Ishikawa (cell line): Measurements from ENCODE around the gene NUP54.

Source experiments
- CEBPB ChIP-seq: IDR thresholded peaks from 2 replicates; pipeline ENCODE4 v1.6.1; 2012
- CREB1 ChIP-seq: IDR thresholded peaks from 2 replicates; pipeline ENCODE4 v1.6.1; 2012; ENCODE audit warnings: low read depth
- EGR1 ChIP-seq: IDR thresholded peaks from 2 replicates; pipeline ENCODE4 v1.6.1; 2012
- EP300 ChIP-seq: IDR thresholded peaks from 2 replicates; pipeline ENCODE4 v1.6.1; 2012; ENCODE audit warnings: borderline replicate concordance
- FOXM1 ChIP-seq: IDR thresholded peaks from 2 replicates; pipeline ENCODE4 v1.6.1; 2012; ENCODE audit warnings: low read depth, borderline replicate concordance
- MAX ChIP-seq: IDR thresholded peaks from 2 replicates; pipeline ENCODE4 v1.6.1; 2012
- NFIC ChIP-seq: IDR thresholded peaks from 2 replicates; pipeline ENCODE4 v1.6.1; 2012
- RAD21 ChIP-seq: IDR thresholded peaks from 2 replicates; pipeline ENCODE4 v1.6.1; 2012; ENCODE audit warnings: low read depth
- TAF1 ChIP-seq: IDR thresholded peaks from 2 replicates; pipeline ENCODE4 v1.6.1; 2012; ENCODE audit warnings: low read depth, mild to moderate bottlenecking
- TCF12 ChIP-seq: IDR thresholded peaks from 2 replicates; pipeline ENCODE4 v1.6.1; 2012; ENCODE audit warnings: low read depth
- TEAD4 ChIP-seq: IDR thresholded peaks from 2 replicates; pipeline ENCODE4 v1.6.1; 2012
- USF1 ChIP-seq: IDR thresholded peaks from 2 replicates; pipeline ENCODE4 v1.6.1; 2012
- YY1 ChIP-seq: IDR thresholded peaks from 2 replicates; pipeline ENCODE4 v1.6.1; 2012; ENCODE audit warnings: low read depth
- ZBTB7A ChIP-seq: IDR thresholded peaks from 2 replicates; pipeline ENCODE4 v1.6.1; 2012; ENCODE audit warnings: low read depth
- TF ChIP-seq, protein P1 (sequence below): IDR thresholded peaks from 2 replicates; pipeline ENCODE4 v1.6.1; 2012; ENCODE audit warnings: low read depth, mild to moderate bottlenecking

The NUP54 gene, protein sequence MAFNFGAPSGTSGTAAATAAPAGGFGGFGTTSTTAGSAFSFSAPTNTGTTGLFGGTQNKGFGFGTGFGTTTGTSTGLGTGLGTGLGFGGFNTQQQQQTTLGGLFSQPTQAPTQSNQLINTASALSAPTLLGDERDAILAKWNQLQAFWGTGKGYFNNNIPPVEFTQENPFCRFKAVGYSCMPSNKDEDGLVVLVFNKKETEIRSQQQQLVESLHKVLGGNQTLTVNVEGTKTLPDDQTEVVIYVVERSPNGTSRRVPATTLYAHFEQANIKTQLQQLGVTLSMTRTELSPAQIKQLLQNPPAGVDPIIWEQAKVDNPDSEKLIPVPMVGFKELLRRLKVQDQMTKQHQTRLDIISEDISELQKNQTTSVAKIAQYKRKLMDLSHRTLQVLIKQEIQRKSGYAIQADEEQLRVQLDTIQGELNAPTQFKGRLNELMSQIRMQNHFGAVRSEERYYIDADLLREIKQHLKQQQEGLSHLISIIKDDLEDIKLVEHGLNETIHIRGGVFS

DNA sequence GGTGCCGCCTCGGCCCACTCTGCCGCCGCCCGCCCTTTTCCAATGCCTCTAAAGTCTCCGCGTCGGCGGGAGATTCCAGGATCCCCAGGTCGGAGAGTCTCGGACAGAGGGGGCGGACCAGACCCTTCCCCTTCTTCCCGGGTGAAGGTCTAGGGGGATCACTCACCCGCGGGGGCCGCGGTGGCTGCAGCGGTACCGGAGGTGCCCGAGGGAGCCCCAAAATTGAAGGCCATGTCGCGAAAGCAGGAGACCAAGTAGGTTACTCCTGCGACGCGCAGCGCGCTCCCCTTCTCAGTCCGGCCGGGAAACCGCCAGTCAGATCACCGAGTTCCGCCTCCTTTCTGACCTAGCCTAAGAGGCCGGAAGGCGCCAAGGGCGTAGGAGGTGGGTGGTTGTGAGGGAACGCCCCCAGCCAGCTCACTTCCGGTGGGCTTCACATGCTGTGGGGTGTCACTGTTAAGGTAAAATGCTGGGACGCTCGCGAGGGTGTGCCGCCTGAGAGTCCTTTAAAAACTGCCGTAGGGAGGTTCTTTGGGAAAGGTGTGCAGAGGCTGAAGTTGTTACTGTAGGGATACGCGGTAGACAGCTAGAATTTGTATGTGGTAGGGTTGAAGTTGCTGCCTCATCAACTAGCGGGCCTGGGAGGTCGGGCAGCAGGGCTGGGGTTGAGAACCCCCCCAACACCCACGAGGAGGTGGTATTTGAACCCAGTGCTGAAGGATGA lies at the start of gene NUP54:
NUP54 (minus strand) TSS at position 256 of the 724 bp plus-strand sequence; CDS start at position 233, 23 bp downstream.
- TF ChIP-seq RAD21 (no peak), YY1 (peak; percentile 77), TCF12 (peak; percentile 81), FOXM1 (no peak), NFIC (peak; percentile 45; the same call in 1 of the 2 replicates), EP300 (no peak), CEBPB (no peak), TAF1 (peak; percentile 98), ZBTB7A (peak; percentile 51; the same call in 1 of the 2 replicates), MAX (peak; percentile 73), EGR1 (peak; percentile 78; the same call in 1 of the 2 replicates), CREB1 (no peak), USF1 (peak; percentile 66), TEAD4 (no peak)
- TF ChIP-seq, protein P1, sequence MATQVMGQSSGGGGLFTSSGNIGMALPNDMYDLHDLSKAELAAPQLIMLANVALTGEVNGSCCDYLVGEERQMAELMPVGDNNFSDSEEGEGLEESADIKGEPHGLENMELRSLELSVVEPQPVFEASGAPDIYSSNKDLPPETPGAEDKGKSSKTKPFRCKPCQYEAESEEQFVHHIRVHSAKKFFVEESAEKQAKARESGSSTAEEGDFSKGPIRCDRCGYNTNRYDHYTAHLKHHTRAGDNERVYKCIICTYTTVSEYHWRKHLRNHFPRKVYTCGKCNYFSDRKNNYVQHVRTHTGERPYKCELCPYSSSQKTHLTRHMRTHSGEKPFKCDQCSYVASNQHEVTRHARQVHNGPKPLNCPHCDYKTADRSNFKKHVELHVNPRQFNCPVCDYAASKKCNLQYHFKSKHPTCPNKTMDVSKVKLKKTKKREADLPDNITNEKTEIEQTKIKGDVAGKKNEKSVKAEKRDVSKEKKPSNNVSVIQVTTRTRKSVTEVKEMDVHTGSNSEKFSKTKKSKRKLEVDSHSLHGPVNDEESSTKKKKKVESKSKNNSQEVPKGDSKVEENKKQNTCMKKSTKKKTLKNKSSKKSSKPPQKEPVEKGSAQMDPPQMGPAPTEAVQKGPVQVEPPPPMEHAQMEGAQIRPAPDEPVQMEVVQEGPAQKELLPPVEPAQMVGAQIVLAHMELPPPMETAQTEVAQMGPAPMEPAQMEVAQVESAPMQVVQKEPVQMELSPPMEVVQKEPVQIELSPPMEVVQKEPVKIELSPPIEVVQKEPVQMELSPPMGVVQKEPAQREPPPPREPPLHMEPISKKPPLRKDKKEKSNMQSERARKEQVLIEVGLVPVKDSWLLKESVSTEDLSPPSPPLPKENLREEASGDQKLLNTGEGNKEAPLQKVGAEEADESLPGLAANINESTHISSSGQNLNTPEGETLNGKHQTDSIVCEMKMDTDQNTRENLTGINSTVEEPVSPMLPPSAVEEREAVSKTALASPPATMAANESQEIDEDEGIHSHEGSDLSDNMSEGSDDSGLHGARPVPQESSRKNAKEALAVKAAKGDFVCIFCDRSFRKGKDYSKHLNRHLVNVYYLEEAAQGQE, result no peak; the same call in 1 of the 2 replicates

DNA sequence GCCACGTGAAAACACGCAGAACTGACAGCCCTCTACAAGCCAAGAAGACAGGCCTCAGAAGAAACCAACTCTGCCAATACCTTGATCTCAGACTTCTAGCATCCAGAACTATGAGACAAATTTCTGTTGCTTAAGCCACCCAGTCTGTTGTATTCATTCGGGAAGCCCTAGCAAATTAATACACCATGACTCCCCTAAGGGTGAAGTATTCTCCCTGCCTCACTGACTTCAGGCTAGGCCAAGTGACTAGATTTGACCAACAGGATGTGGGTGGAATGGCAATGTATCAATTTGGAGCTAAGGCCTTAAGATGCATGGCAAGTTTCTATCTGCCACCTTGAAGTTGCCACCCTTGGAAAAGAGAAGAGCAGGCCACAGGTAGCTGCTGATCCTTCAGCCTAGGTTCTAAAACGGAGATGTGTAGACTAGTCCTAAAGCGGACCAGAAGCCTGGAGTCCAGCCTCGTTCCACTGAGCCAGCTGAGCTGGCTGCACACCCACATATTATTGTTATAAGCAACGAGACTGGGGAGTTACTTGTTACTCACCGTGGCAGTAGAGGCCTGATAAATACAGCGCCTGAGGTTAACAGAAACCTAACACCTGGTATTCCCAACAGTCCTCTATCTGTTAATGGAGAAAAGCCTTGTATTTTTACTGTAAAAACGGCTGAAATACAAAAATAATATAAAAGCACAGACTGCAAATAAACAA lies 49.0 kb upstream of the NUP54 start:
- TF ChIP-seq FOXM1 (no peak), ZBTB7A (no peak), TAF1 (no peak), CEBPB (no peak), YY1 (no peak), TCF12 (no peak), RAD21 (no peak), TEAD4 (no peak)

DNA sequence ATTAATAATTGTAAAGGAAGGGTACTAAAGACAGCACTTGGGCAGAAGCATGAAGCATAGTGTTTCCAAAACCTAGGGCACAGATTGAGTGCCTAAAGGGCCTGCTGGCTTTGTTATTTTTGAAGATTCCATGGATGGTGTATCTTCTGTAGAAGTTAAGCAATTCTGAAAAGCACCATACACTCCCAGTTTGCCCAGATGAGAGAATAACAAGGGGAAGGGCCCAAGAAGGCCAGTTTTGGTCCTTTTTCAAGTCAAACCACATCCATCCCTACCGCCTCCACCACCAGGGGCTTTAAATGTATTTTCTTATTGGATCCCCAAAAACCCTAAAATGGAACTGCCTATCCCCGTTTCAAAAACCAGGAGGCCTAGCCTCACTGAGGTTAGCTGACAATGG lies 48.2 kb upstream of the NUP54 start:
- no peak for TF ChIP-seq USF1
- no peak for TF ChIP-seq EGR1
- TF ChIP-seq YY1, result no peak
- no peak for TF ChIP-seq ZBTB7A
- TF ChIP-seq CREB1, result no peak
- no peak for TF ChIP-seq TAF1
- no peak for TF ChIP-seq MAX
- TF ChIP-seq FOXM1, result no peak
- no peak for TF ChIP-seq TEAD4
- no peak for TF ChIP-seq NFIC
- no peak for TF ChIP-seq CEBPB

GRCh38 chr4:76195326-76195725 lies 47.1 kb upstream of the NUP54 start:
- TF ChIP-seq TCF12 (no peak), NFIC (no peak), CREB1 (no peak), CEBPB (no peak), EP300 (no peak), ZBTB7A (no peak)

DNA sequence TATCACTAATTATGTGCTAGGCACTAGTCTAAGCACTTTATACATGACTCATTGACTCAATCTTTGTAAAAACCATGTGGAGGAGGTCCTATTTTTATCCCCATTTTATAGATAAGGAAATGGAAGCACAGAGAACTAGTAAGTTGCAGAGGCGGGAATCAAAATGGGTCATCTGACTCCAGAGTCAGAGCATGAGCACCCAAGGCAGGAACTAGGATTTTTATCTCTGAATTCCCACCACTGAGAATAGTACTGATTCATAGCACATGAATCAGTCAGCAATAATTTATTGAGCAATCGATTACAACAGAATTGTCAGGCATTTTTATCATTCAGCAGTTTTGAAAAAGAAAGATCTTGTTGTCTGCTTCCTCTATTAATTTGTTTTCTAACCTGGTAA lies 46.1 kb upstream of the NUP54 start:
- TF ChIP-seq CEBPB (no peak), EGR1 (no peak), YY1 (no peak), RAD21 (no peak), NFIC (no peak), CREB1 (no peak), MAX (no peak), TEAD4 (no peak), TCF12 (no peak)

GRCh38 chr4:76192236-76192635 lies 44.0 kb upstream of the NUP54 start:
- TF ChIP-seq USF1 (no peak), EGR1 (no peak), RAD21 (no peak)
